H1 (cell line): Measurements from ENCODE around the gene CIBAR2. TPM values are rescaled to one million over a fixed set of nuclear protein-coding genes. Genes with fewer than 3 reads are reported as not detected.

Source experiments
- BACH1 ChIP-seq: IDR thresholded peaks from 2 replicates; pipeline ENCODE4 v1.6.1; 2012; ENCODE audit warnings: low read length, improper control_type of control experiment
- CHD1 ChIP-seq: IDR thresholded peaks from 2 replicates; pipeline ENCODE4 v1.6.1; 2012; ENCODE audit warnings: low read depth, low read length, improper control_type of control experiment
- JUND ChIP-seq: IDR thresholded peaks from 2 replicates; pipeline ENCODE4 v1.6.1; 2011; ENCODE audit warnings: mild to moderate bottlenecking, improper control_type of control experiment, low read length
- POLR2A ChIP-seq, 2 experiments: IDR thresholded peaks; 1 replicate in 1 of 2; 2 replicates in 1 of 2; pipeline ENCODE4 v1.6.1; 2011; ENCODE audit warnings: low read depth in 2 of 2, low read length in 2 of 2, mild to moderate bottlenecking in 2 of 2; ENCODE audit errors: control extremely low read depth in 1 of 2
- POLR2AphosphoS5 ChIP-seq: IDR thresholded peaks from 2 replicates; pipeline ENCODE4 v1.6.1; 2011; ENCODE audit warnings: low read depth, low read length
- RFX5 ChIP-seq: IDR thresholded peaks from 2 replicates; pipeline ENCODE4 v1.6.1; 2011; ENCODE audit warnings: low read depth, low read length, improper control_type of control experiment, borderline replicate concordance
- polyA plus RNA-seq, 7 experiments: library from polyadenylated mRNA; depleted of rRNA in 3 of 7; stranded (reverse) in 5 of 7; unstranded in 2 of 7; fragments of >200 nt in 5 of 7; fragments of 200-250 nt in 2 of 7; gene quantifications; 1 replicate in 5 of 7; 2 replicates in 1 of 7; 4 replicates in 1 of 7; pipeline versions ENCODE4 v1.2.1 to v1.2.3, GENCODE V29; 2011 to 2013; ENCODE audit warnings: missing spikeins in 2 of 7, mixed read lengths in 2 of 7
- total RNA-seq: library from RNA; stranded (reverse); fragmentation: NEBNext Ultra II Directional; extraction: Animal tissue kit (Norgen Biotek cat#: 25700); gene quantifications from 2 replicates; pipeline ENCODE4 v1.2.1, GENCODE V29; 2021

Gene CIBAR2
- total and polyA plus RNA-seq, 2 of the 8 experiments (the other 6 are each of a cell fraction or from before 2014, with no cell fraction given) = 0.18 TPM; not detected in 1

DNA sequence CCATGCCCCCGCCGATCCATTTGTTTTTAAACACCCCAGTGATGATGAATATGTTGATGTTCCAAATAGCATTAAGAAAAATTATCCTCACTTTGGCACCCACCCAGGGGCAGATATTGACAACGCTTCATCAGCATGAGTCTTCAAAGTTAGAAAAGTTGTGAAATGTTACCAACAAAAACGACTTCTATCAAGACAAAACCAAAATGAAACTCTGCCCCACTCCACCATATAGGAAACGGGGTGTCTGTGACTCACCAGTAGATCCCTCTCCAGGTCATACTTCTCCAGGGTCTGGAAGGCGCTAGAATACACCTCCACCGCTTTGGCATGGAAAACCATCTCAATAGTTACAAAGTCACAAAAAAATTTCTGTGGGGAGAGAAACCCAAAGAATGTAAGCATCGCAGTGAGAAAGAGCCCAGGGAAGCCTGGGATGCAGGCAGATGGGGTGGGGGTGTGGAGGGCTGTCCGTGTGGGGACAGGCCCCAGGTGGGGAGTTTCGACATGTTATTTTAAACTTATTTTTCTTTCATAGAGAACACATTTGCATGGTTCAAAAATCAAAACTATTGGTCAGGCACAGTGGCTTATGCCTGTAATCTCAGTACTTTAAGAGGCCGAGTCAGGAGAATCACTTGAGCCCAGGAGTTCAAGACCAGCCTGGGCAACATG is 10.2 kb downstream of the CIBAR2 start (continued):
- TF ChIP-seq RFX5 (no peak), POLR2A (IDR thresholded peaks at IDR 0.05; ENCODE audit: control extremely low read depth in 1 of 2, low read depth in 2 of 2, low read length in 2 of 2) (no peak), BACH1 (no peak), JUND (no peak), CHD1 (no peak), POLR2AphosphoS5 (no peak)
